Neural progenitor cell (in vitro differentiated cells): ENCODE measurements around the gene MAP3K4.

Experiments
- EZH2 ChIP-seq: fragments of 200-600 bp; sonication (generic); IDR thresholded peaks from 2 replicates; pipeline ENCODE4 v1.6.1; 2017; ENCODE audit warnings: antibody characterized with exemption, mild to moderate bottlenecking, moderate library complexity
- EZH2phosphoT487 ChIP-seq: fragments of 200-600 bp; sonication (generic); IDR thresholded peaks from 2 replicates; pipeline ENCODE4 v1.6.1; 2017; ENCODE audit warnings: antibody characterized with exemption
- TF ChIP-seq, protein P1 (sequence below): fragments of 200-600 bp; sonication (generic); IDR thresholded peaks from 2 replicates; pipeline ENCODE4 v1.5.1; 2017; ENCODE audit warnings: antibody characterized with exemption, mild to moderate bottlenecking

DNA sequence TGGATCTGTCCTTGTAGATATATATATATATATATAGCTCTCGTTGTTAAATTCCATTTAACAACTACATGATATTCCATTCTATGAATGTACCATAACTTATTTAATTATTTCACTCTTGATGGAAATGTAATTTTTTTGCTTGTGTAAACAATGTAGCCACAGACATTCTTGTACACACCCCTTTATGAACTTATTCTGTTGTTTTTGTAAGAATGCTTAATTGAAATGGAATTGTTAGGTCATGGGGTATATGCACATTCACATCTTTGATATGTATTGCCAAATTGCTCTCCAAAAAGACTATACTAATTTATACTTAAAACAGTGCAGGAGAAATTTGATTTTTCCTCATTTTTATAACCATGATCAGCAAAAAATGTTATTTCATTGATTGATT is 67.2 kb downstream of the MAP3K4 start:
- TF ChIP-seq EZH2phosphoT487 (no peak), EZH2 (no peak)
- TF ChIP-seq, protein P1, sequence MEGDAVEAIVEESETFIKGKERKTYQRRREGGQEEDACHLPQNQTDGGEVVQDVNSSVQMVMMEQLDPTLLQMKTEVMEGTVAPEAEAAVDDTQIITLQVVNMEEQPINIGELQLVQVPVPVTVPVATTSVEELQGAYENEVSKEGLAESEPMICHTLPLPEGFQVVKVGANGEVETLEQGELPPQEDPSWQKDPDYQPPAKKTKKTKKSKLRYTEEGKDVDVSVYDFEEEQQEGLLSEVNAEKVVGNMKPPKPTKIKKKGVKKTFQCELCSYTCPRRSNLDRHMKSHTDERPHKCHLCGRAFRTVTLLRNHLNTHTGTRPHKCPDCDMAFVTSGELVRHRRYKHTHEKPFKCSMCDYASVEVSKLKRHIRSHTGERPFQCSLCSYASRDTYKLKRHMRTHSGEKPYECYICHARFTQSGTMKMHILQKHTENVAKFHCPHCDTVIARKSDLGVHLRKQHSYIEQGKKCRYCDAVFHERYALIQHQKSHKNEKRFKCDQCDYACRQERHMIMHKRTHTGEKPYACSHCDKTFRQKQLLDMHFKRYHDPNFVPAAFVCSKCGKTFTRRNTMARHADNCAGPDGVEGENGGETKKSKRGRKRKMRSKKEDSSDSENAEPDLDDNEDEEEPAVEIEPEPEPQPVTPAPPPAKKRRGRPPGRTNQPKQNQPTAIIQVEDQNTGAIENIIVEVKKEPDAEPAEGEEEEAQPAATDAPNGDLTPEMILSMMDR: no peak
